GM23248 (cell line): Measurements from ENCODE around the gene CDK14.

ENCODE experiments used
- EZH2 ChIP-seq: fragments of 200-600 bp; sonication (generic); IDR thresholded peaks from 2 replicates; pipeline ENCODE4 v1.6.1; 2018; ENCODE audit warnings: antibody characterized with exemption, mild to moderate bottlenecking; ENCODE audit not compliant: insufficient read depth, poor library complexity, severe bottlenecking
- EZH2phosphoT487 ChIP-seq: fragments of 200-600 bp; sonication (generic); IDR thresholded peaks from 2 replicates; pipeline ENCODE4 v1.6.1; 2018; ENCODE audit warnings: antibody characterized with exemption, moderate library complexity, mild to moderate bottlenecking, low read depth; ENCODE audit not compliant: insufficient read depth

- no peak for TF ChIP-seq EZH2
- TF ChIP-seq EZH2phosphoT487: no peak
Observed at GRCh38 chr7:90931986-90932916, 336.1 kb downstream of the CDK14 start.
